ENCODE data around the gene PCBP3. TPM values are rescaled to one million over a fixed set of nuclear protein-coding genes. Genes with fewer than 3 reads are reported as not detected.

Gene PCBP3
- total RNA-seq, 1 experiment from 2014 or later = 10.9 TPM

- no peaks in the 10 kb centered on the region for H3K9me3 Mint-ChIP-seq
- Histone ChIP-seq H3K4me2 (ENCODE audit: insufficient read depth, insufficient read length, low read length) (no peak overlapping the region), H4K20me1 (ENCODE audit: control insufficient read depth, insufficient read depth, insufficient read length) (no peaks in the 10 kb centered on the region), H3K27me3 (ENCODE audit: insufficient read depth, low read length) (no peaks in the 10 kb centered on the region), H2AK5ac (ENCODE audit: insufficient read length, low read length) (no peak overlapping the region), H3K18ac (ENCODE audit: insufficient read length, low read depth, low read length) (no peak overlapping the region), H3K27ac (ENCODE audit: insufficient read length, low read depth, low read length) (no peak overlapping the region), H2BK20ac (ENCODE audit: low read depth, low read length, poor library complexity, severe bottlenecking) (no peak overlapping the region), H3K79me2 (ENCODE audit: insufficient read depth, low read length) (no peaks in the 10 kb centered on the region), H3K79me1 (ENCODE audit: insufficient read depth, low read depth, low read length, poor library complexity, severe bottlenecking) (no peaks in the 10 kb centered on the region), H2AFZ (ENCODE audit: low read length) (no peak overlapping the region), H3K9ac (ENCODE audit: extremely low read depth, insufficient read length, low read length) (no peak overlapping the region), H3K23me2 (ENCODE audit: insufficient read length, low read depth, low read length, poor library complexity, severe bottlenecking) (no peaks in the 10 kb centered on the region), H2BK12ac (ENCODE audit: insufficient read length, low read depth, low read length) (no peak overlapping the region), H3K14ac (ENCODE audit: insufficient read depth, low read length) (no peak overlapping the region; the same call in 1 of the 2 replicates), H2BK120ac (ENCODE audit: low read depth, low read length, poor library complexity, severe bottlenecking) (no peak overlapping the region), H3K4me1 (ENCODE audit: insufficient read depth, low read length) (no peaks in the 10 kb centered on the region), H3K23ac (ENCODE audit: insufficient read length, low read depth, low read length) (no peak overlapping the region), H3T11ph (ENCODE audit: low read length) (no peak overlapping the region), H3K4ac (ENCODE audit: low read depth, low read length) (no peak overlapping the region), H4K8ac (replicated peaks; ENCODE audit: insufficient read length, low read depth, low read length) (no peak overlapping the region), H4K5ac (ENCODE audit: insufficient read length, low read depth, low read length) (no peak overlapping the region), H2BK15ac (ENCODE audit: low read depth, low read length) (no peak overlapping the region), H3K56ac (ENCODE audit: insufficient read length, low read depth, low read length) (no peak overlapping the region), H3K9me3 (ENCODE audit: control insufficient read depth, low read depth, low read length) (no peaks in the 10 kb centered on the region), H4K91ac (ENCODE audit: insufficient read length, low read depth, low read length) (no peak overlapping the region), H2BK5ac (ENCODE audit: insufficient read length, low read length) (no peak overlapping the region)
- H3K4me1 Mint-ChIP-seq = no peaks in the 10 kb centered on the region; a peak in 1 of 4 replicates
- no CpG with 5 or more reads among the region's 15 CpGs for WGBS (ENCODE audit: extremely low coverage, insufficient read length, low lambda C conversion rate)
- no peak for DNase-seq
- H3K27ac Mint-ChIP-seq = no peak overlapping the region
- H3K36me3 Mint-ChIP-seq (ENCODE audit: insufficient read depth in 1 of 3, low read depth in 3 of 3) = no peaks in the 10 kb centered on the region
- peaks cover 25% of the 10 kb centered on the region for H3K27me3 Mint-ChIP-seq (ENCODE audit: low read depth)
- no peak overlapping the region for H3K4me3 Mint-ChIP-seq
- no peak for TF ChIP-seq CTCF (conservative IDR thresholded peaks at IDR 0.05)
These were observed 296.1 kb downstream of the PCBP3 start for GRCh38 chr21:45939521-45940045.
